GM21717 (cell line): ENCODE results near the gene TMPRSS6.

Experiments
- ATAC-seq: cut with Tn5 transposase; IDR thresholded peaks from one replicate; pipeline ENCODE4 v1.9.1; 2021; ENCODE audit warnings: mild to moderate bottlenecking, moderate library complexity; ENCODE audit not compliant: unreplicated experiment

Gene TMPRSS6

DNA sequence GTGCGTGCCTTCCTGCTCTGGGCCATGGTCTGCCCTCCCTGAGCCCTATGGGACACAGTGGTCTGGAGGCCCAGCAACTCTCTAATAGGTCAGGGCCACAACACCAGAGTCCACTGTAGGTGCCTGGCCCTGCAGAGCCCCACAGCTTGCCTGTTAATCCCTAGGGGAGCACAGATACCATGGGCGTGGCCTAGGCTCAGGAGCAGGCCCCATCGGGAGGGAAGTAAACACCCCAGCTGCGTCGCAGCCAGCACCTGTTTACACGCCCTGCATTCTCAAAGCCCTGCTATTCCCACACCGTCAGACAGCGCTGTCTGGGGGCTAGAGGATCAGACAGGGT, 55.5 kb downstream of the TMPRSS6 start:
- ATAC-seq = no peak

DNA sequence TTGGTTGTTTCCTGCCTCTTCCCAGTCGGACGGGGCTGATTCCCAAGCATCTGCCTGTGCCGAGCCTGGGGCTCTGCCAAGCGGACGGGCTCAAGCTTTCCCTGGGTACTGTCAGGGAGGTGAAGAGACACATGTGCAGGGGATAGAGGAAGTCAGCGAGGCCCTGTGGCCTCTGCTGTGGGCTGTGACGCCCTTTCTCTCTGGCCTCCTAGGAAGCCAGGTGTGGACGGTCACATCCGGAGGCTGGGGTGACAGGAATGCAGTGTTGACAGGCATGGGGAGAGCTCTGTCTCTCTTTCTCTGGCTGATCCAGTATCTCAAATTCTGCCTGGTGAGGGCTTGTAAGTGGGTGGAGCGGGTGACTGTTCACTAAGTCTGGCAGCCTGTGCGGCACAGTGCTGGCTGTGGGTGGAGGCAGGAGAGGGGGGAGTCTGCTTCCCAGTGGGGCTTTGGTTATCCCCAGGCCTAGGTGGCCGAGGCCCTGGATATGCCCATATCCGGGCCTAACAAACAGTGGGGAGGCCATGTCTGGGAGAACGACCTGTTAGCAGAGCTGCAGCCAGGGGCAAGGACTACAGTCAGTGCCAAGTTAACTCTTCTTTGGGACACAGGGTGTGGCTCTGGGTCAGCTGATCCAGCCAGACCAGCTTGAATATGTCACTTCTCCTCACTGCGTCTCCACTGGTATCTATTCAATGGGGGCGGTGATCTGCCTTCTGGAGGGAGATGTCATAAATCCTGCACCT, 56.0 kb downstream of the TMPRSS6 start:
- ATAC-seq = no peak

DNA sequence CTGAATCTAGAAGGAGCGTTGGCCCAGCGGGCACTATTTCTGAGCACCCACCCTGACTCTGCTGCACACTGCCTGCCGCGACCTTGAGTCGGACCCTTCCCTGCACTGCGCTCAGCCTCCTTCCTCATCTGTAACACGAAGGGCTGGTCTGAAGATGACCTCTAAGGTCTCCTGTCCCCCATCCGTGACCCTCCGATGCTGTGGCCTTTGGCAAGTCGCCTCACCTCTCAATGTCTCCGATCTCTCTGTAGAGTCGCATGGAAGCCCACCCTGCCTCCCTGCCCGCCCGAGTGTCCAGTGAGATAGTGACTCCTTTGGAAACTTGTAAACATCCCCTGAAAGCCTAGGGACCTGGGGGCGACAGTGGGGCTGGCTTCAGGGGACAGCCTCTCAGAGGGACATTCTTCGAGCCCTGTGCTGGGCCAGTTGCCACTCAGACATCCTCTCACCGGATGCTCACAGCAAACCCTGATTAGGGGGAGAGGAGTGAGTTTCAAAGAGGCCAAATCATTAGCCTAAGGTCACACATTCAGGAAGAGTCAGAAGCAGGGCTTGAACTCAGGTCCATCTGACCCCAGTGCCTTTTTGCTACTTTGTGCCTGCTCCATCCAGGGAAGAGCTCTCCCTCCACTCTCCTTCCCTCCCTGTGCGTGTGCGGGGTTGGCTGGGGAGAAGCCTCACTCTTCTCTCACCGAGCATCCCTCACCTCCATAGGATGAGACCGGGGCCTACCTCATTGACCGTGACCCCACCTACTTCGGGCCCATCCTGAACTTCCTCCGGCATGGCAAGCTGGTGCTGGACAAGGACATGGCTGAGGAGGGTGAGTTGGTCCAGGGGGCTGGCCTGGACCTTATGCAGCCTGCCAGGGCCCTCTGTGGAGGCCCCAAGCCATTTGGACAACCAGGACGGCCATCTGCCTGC, 56.9 kb downstream of the TMPRSS6 start:
- ATAC-seq = no peak

DNA sequence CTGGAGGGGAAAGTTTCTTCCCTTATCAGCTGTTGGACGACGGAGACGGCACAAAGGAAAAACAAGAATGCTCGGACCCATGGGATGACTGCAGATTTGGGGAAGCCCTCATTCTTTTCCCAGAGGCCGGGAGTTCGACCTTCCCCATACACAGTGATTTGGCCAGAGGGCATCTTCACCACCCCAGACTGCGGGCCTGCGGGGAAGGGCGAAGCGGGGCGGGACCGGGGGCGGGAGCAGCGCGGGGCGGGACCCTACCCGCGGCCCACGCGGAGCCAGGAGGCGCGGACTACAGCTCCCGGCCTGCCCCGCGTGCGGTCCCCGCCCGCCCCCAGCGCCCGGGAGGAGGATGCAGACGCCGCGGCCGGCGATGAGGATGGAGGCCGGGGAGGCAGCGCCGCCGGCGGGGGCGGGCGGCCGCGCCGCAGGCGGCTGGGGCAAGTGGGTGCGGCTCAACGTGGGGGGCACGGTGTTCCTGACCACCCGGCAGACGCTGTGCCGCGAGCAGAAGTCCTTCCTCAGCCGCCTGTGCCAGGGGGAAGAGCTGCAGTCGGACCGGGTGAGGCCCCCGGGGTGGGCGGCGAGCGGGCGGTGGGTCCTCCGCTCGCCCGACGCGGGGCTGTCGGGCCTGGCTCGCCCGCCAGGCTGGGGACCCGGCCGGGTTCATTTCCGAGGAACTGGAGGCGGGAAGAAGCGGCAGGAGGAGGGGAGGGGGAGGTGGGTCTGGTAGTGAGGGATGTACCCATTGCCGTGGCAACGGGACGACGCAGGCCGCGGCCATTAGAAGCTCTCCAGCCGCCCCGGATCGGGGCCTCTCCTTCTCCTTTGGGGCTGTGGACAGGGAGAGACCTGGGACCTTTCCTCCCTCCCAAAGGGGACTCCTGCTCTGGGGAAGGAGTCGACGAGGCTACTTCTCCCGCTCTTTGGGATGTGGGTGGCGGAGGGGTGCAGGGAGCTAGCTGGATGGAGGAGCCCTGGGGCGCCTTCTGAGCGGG, 57.8 kb downstream of the TMPRSS6 start, which contains the start of gene KCTD17:
TSS of gene KCTD17 (plus strand) at position 352 of the 995 bp plus-strand sequence. CDS start at position 371, 19 bp downstream.
- no peak for ATAC-seq

DNA sequence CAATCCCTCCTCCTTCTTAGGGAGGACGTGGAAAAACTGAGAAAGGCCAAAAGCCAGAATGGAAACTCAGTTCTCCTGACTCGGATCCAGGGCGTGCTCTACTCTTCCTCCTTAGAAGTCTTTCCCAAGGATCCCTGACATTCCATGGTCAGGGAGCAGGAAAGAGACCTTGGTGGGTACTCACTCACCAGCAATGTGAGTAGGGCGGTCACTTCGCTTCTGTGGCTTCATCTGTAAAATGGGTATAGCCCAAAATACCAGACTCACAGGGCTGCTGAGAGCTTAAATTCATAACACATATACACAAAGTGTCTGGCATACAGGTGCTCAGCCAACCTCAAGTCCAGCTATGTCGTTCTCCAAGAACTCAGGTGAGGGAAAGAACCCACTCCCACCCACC, 58.6 kb downstream of the TMPRSS6 start:
- ATAC-seq = no peak

DNA sequence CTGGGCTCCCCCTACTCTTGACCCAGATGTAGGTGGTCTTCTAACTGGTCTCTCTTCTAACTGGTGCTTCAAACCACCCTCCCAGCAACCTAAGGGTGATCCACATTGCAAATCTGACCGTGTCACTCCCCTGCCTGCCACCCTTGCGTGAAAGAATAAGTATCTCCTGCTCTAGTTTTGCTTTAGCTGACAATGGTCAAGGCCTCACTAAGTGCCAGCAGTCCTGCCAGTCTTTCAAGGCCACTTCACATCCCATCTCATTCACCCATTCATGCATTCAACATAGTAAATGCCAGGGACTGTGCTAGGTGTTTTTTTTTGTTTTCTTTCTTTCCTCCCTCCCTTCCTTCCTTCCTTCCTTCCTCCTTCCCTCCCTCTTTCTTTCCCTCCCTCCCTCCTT, 60.3 kb downstream of the TMPRSS6 start:
- no peak for ATAC-seq

DNA sequence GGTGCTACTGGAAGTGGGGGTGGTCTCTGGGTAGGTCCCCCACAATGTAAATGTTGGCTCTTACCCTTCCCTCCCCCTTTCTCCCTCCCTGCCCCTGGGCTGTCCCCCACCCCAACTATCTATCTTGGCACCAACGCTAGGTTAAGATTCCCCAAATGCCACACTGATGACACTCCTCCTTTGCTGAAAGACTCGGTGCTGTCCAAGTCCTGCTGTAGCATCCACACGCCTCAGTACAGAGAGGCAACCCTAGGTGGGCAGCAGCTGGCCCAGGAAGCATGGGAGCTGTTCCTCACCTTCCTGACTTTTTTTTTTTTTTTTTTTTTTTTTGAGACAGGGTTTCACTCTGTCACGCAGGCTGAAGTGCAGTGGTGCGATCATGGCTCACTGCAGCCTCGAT, 61.4 kb downstream of the TMPRSS6 start:
- no peak for ATAC-seq

DNA sequence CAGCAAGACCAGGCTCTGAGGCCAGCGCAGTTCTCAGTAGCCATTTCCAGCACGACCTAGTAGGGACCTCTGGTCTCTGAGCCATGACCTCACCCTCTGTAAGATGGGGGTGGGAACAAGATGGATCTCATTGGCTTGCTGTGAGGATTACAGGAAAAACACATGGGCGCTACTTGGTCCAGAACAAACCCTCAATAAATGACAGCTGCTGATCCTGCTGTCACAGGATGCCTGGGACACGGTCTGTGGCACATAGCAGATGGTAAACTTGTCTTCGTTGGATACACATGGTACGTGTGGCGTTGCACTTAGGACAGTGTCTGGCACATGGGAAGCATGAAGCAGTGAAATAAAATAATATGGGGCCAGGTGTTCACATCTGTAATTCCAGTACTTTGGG, 62.5 kb downstream of the TMPRSS6 start:
- ATAC-seq = no peak

DNA sequence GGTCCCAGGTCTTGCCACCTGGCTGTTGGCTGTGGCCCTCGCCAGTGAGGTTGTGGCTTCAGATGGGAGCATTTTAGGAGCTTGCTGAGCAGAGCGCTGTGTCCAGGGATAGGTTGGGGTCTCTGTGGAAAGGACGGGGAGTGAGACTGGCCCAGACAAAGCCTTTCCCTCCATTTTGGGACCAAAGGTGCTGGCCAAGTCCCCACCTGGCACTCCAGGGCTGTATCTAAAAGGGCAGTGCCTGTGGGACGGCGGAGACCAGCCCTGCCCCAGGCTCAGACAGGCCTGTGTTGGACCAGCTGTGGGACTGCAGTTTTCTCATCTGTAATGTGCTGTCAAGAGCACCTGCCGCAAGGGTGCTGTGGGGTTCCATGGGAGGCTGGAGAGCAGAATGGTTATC, 62.9 kb downstream of the TMPRSS6 start:
- no peak for ATAC-seq

DNA sequence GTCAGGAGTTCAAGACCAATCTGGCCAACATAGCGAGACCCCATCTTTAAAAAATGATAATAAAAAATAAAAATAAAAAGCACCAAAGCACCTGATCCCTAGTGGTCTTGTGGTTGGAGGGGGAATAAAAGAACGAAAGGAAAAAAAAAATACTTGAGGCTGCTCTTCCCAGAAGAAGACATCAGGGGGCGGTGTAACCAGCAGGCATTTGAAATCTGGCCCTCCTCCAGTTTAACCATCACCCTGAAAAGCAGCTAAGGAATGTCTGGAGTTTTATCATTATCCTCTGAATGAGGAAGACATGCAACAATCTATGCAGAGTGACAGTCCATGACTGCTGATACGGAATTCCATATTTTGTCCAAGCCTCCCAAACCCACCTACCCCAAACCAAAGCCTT, 63.6 kb downstream of the TMPRSS6 start:
- ATAC-seq = no peak

DNA sequence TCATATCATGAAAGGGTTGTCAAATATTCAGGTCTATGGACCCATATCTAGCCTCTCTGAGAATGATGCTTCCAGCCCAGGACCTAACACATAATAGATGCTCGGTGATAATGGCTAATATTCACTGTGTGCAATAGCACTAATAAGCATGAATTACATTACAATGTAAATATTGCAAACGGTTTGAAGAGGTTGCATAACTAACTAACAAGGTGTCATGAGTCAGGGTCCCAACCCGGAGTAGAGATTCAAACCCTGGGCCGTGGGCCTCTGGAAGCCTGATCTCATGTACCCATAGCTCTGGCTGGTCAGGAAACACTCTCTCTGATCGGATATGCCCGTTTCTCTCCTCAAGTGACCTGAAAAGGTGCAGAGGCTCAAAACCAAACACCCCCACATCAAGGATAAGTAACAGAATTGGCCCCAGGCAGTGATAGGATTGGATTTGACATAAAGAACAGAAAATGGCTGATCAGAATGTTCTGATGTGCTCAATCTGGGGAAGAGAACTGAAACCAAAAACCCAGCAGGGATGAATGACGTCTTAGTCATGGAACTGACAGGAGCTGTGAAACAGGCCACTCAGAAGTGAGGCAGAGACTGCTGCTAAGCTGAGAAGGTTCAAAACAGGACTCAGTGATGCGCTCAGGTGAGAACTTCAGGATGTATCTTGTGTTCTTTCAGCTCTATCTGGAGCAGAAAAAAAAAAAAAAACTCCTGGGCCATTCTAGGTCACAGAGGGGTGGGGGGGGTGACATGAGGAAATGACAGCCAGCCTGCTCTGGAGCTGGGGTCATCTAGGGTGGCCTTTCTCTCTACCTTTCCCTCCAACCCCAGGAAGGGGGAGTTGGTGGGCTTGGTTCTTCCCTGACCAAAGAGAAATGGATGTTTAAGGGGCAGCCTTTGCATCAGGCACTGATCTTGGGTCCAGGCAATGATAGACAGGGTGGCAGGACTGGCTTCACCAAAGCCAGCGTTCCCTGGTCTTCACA, 64.6 kb downstream of the TMPRSS6 start:
- ATAC-seq = no peak

DNA sequence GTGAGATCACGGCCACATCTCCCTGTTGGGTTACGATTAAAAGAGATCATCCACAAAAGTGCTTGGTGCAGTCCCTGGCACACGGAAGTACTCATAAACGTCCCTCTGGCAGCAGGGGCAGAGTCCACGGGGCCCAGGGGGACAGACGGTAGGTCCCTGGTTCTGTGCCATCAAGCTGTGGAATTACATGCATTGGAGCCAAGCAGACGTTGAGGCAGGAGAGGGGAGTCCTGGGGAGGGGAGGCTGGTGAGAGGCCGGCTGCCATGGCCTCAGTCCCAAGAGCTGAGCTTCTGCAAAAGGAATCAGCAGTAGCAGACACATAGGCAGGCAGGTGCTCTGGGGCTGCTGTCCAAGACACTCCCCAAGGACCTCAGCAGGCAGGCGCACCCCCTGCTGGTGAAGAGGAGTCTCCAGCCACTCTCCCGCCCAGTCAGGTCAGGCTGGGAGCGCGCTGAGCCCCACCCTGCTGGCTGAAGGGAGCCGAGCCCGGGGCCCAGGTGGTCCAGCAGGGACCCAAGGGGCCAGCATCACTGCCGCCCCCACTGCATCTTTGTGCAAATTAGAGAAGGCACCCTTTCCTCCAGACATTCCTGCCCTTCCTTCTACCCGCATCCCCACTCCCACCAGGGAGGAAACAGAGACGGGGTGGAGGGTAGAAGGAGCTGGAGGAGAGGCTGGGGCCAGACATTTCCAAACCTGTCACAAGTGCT, 65.5 kb downstream of the TMPRSS6 start:
- no peak for ATAC-seq

DNA sequence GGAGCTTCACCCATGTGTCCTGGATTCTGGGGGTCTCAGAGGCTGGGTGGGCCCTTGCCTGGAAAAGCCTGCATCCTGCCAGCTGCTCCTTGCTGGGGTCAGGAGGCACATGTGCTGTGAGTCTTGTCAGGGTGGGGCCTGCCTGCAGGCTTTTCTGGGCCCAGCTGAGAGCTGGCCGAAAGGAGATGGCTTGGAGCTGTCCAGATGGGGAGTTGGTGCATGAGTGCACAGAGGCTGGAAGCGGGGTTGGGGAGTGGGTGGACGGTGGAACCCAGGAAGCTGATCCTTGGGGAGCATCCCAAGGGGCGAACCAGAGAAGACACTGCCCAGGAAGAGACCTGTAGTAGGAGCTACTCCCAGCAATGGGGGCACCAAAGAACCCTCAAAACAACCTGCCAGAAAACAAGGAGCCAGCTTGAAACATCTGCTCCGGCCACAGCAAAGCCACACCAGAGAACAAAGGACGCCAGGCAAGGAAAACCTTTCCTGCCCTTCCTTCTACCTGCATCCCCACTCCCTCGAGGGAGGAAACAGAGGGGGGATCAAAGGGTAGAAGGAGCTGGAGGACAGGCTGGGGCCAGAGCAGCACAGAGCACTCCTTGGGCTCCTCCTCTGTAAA, 66.2 kb downstream of the TMPRSS6 start:
- ATAC-seq = no peak

DNA sequence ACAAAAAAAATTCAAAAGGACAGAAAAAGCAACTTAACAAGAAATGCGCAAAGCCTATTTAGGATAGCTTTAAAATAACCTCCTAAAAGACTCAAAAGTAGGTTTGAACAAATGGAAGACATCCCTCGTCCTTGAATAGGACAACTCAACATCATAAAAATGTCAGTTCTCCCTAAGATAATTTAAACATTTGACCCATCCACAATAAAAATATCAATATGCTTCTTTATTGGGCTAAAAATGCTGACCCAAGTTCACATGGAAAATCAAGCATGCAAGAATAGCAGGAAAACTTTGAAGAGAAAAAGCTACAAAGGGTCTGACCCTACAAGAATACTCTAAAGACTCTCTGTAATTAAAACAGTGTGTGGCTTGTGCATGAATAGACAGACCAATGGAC, 70.0 kb downstream of the TMPRSS6 start:
- ATAC-seq = no peak

DNA sequence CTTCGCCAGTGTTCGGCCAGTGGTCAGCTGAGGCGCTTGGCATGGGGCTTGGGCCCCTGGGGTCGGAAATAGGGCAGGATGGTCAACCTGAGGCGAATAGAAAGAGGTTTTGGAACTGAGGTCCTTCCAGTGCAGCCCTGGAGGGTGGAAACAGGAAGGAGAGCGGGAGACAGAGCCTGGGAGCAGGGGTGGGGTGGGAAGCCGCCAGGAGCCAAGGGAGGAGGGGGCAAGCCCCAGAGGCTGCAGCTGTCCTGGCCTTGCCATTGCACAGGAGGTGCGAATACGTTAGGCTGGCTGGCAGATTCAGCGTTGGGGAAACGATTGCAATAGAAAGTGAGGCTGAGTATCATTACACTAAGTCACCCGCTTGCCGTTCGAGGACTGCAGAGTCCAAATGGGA, 71.8 kb downstream of the TMPRSS6 start:
- no peak for ATAC-seq

DNA sequence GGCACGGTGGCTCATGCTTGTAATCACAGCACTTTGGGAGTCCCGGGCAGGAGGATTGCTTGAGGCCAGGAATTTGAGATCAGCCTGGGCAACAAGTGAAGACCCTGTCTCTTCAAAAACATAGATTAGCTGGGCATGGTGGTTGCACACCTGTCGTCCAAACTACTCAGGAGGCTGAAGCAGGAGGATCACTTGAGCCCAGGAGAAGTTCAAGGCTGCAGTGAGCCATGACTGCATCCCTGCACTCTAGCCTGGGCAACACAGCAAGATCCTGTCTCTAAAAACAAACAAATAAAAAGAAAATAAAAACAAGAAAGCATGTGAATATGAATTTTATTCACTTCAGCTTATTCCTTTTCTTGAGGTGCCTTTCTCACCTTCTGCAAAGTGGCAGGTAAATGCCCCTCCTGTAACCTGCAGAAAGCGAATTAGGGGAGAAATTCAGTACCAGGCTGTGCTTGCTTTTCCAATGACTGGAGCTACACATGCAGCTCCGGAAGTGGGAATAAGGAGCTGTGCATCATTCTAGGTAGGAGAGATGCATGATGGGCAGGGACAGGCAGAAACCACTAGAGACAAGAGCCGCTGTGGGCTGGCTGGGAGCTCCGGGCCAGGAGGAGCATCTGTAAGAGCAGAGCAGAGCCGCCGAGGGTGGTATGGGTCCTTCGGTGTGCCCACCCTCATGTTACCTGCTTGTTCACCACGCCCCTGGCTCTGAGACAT, 72.7 kb downstream of the TMPRSS6 start:
- ATAC-seq = no peak

DNA sequence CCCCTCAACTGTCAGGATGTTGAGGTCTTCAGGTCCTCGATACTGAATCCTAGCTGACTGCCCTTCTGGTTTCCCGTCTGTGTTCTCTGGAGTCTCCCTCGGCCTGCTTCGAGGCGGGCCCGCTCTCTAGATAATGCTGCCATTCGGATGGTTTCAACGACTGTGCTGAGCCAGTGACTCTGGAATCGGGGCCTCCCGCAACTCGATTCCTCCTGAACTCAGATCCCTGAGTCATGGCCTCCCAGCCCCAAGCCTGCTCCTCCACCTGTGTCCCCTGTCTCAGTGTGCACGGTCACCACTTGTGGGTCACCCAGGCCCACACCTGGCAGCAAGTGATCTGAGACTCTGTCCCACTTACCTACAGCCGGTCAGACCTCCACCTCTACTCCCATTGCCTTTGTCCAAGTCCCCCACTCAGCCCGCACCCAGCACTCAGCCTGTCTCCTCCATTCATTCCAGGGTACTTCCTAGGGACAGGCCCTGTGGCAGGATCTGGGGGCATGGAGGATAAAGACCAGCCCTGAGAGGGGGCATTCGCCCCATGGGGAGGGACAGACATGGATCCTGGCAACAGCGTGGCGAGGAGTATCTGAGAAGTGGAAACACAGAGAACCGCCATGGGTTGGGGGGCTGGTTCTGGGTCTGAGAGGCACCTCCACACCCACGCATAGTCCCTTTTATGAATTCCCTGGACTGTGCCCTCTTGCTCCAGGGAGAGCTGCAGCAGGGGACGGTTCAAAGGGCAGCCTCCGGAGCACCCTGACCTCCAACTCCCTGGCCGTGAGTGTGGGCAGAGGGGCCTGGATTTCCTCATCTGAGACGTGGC, 75.7 kb downstream of the TMPRSS6 start:
- ATAC-seq = no peak
